HepG2 (cell line): ENCODE results near the gene FOXA3. TPM values are rescaled to one million over a fixed set of nuclear protein-coding genes. Genes with fewer than 3 reads are reported as not detected.

ENCODE experiments used
- ARHGAP35 ChIP-seq: sonication (generic); formaldehyde crosslinking; IDR thresholded peaks from 2 replicates; pipeline ENCODE4 v1.9.0; 2022; ENCODE audit warnings: mild to moderate bottlenecking, inconsistent platforms, moderate library complexity, missing genetic modification reagents, borderline replicate concordance
- ARID4A ChIP-seq: sonication (generic); formaldehyde crosslinking; IDR thresholded peaks from 2 replicates; pipeline ENCODE4 v1.5.0; 2020; ENCODE audit warnings: mild to moderate bottlenecking, missing genetic modification reagents, borderline replicate concordance
- BHLHE40 ChIP-seq: IDR thresholded peaks from 2 replicates; pipeline ENCODE4 v1.6.1; 2011; ENCODE audit warnings: low read length, improper control_type of control experiment
- CEBPG ChIP-seq: IDR thresholded peaks from 2 replicates; pipeline ENCODE4 v1.6.1; 2016
- HOXA9 ChIP-seq: sonication (generic); formaldehyde crosslinking; IDR thresholded peaks from 2 replicates; pipeline ENCODE4 v1.8.1; 2022; ENCODE audit warnings: missing genetic modification reagents, mild to moderate bottlenecking, moderate library complexity, borderline replicate concordance
- RNF2 ChIP-seq: fragments of 450-650 bp; conservative IDR thresholded peaks from 2 replicates; pipeline ENCODE4 v1.6.1; 2016; ENCODE audit warnings: low read depth
- SP140L ChIP-seq: sonication (generic); formaldehyde crosslinking; IDR thresholded peaks from 2 replicates; pipeline ENCODE4 v1.4.0; 2020; ENCODE audit warnings: missing genetic modification reagents, borderline replicate concordance
- SRY ChIP-seq: sonication (generic); formaldehyde crosslinking; IDR thresholded peaks from 2 replicates; pipeline ENCODE4 v1.8.0; 2022; ENCODE audit warnings: mild to moderate bottlenecking, missing genetic modification reagents
- THAP11 ChIP-seq: IDR thresholded peaks from 2 replicates; pipeline ENCODE4 v1.6.1; 2016; ENCODE audit warnings: missing biosample characterization, missing genetic modification reagents
- U2AF2 ChIP-seq: fragments of 200-400 bp; formaldehyde crosslinking; IDR thresholded peaks from 2 replicates; pipeline ENCODE4 v1.6.1; 2017; ENCODE audit warnings: low read depth, mild to moderate bottlenecking, low read length
- ZBTB3 ChIP-seq: sonication (generic); formaldehyde crosslinking; IDR thresholded peaks from 2 replicates; pipeline ENCODE4 v1.4.0; 2020; ENCODE audit warnings: low read depth, mild to moderate bottlenecking, moderate library complexity, missing genetic modification reagents, borderline replicate concordance
- ZBTB7A ChIP-seq: sonication (generic); formaldehyde crosslinking; IDR thresholded peaks from 2 replicates; pipeline ENCODE4 v1.8.0; 2022; ENCODE audit warnings: mild to moderate bottlenecking, missing genetic modification reagents
- ZC3H4 ChIP-seq: sonication (generic); formaldehyde crosslinking; IDR thresholded peaks from 2 replicates; pipeline ENCODE4 v1.4.0; 2020; ENCODE audit warnings: missing genetic modification reagents, borderline replicate concordance
- ZFP41 ChIP-seq: sonication (generic); formaldehyde crosslinking; IDR thresholded peaks from 2 replicates; pipeline ENCODE4 v1.4.0; 2020; ENCODE audit warnings: mild to moderate bottlenecking, missing genetic modification reagents, borderline replicate concordance
- ZNF44 ChIP-seq: sonication (generic); formaldehyde crosslinking; IDR thresholded peaks from 2 replicates; pipeline ENCODE4 v1.5.1; 2020; ENCODE audit warnings: mild to moderate bottlenecking, missing genetic modification reagents
- ZNF609 ChIP-seq: sonication (generic); formaldehyde crosslinking; IDR thresholded peaks from 2 replicates; pipeline ENCODE4 v1.4.0; 2020; ENCODE audit warnings: mild to moderate bottlenecking, missing genetic modification reagents, borderline replicate concordance
- ZSCAN20 ChIP-seq: sonication (generic); formaldehyde crosslinking; IDR thresholded peaks from 2 replicates; pipeline ENCODE4 v1.4.0; 2020; ENCODE audit warnings: missing genetic modification reagents, mild to moderate bottlenecking, borderline replicate concordance
- polyA plus RNA-seq, 8 experiments: library from polyadenylated mRNA; depleted of rRNA in 3 of 8; stranded (reverse) in 7 of 8; unstranded in 1 of 8; fragments of >200 nt; fragmentation: Illumina TruSeq in 4 of 8; extraction: Trizol in 4 of 8; gene quantifications; 2 replicates each; pipeline versions ENCODE4 v1.2.1 to v1.2.3, GENCODE V29; 2011 to 2016; ENCODE audit warnings: low read depth in 4 of 8, missing spikeins in 1 of 8, mixed read lengths in 1 of 8; ENCODE audit not compliant: insufficient read depth in 1 of 8
- total RNA-seq, 5 experiments: library from RNA; depleted of rRNA; stranded (reverse); fragments of >200 nt; fragmentation: Illumina TruSeq; extraction: Trizol; gene quantifications; 2 replicates each; pipeline ENCODE4 v1.2.3, GENCODE V29; 2016; ENCODE audit warnings: low read depth in 1 of 5

The FOXA3 gene
- total and polyA plus RNA-seq, 2 of the 13 experiments (the other 11 are each of a cell fraction or from before 2014, with no cell fraction given) = 29.8 to 47.6 TPM

GRCh38 chr19:45902651-45903625, 38.8 kb downstream of the FOXA3 start (continued):
- TF ChIP-seq BHLHE40 (no peak), ZNF609 (CRISPR knock-in tag) (no peak), THAP11 (CRISPR knock-in tag) (peak; percentile 83), HOXA9 (CRISPR knock-in tag) (no peak), CEBPG (no peak), SP140L (CRISPR knock-in tag) (no peak), ZBTB7A (CRISPR knock-in tag) (no peak), ZNF44 (CRISPR knock-in tag) (no peak), U2AF2 (0 out of 2 replicates have a peak, but pooled peaks have one; percentile 24), ZSCAN20 (CRISPR knock-in tag) (no peak), ARHGAP35 (CRISPR knock-in tag) (peak; percentile 88), ZC3H4 (CRISPR knock-in tag) (no peak), ZFP41 (CRISPR knock-in tag) (no peak), ARID4A (peak; percentile 77; the same call in 1 of the 2 replicates), SRY (CRISPR knock-in tag) (no peak; the same call in 1 of the 2 replicates), ZBTB3 (CRISPR knock-in tag) (no peak), RNF2 (no peak)
